Caco-2 (cell line): ENCODE measurements around the gene STUB1. TPM values are rescaled to one million over a fixed set of nuclear protein-coding genes. Genes with fewer than 3 reads are reported as not detected.

Experiments
- BruUV-seq: library from RNA; stranded (reverse); fragments of 400-500 nt; replicated peaks from 2 replicates; lab custom pipeline; 2021; lab: Mats Ljungman, UMichigan
- CTCF ChIA-PET: fragments of 300-600 bp; sonication (Branson Sonifier 250); formaldehyde crosslinking; loops from one replicate; lab custom pipeline; 2022; ENCODE audit warnings: antibody characterized with exemption; lab: Charles Lee
- POLR2A ChIA-PET: fragments of 300-600 bp; sonication (Branson Sonifier 250); formaldehyde crosslinking; loops from one replicate; lab custom pipeline; 2022; ENCODE audit warnings: antibody characterized with exemption; lab: Charles Lee
- DNase-seq, 2 experiments: peaks; one replicate each; pipeline versions ENCODE4 v3.0.0 to v3.0.0-alpha.2; 2020 to 2022
- H3K27me3 ChIP-seq: replicated peaks from 2 replicates; pipeline ENCODE4 v1.6.0; 2011; ENCODE audit warnings: low read length; ENCODE audit not compliant: control insufficient read depth, insufficient read depth
- H3K36me3 ChIP-seq: 2 replicates; pipeline ENCODE4 v1.5.1; 2011; ENCODE audit warnings: low read length; ENCODE audit not compliant: control insufficient read depth, insufficient read depth
- H3K4me1 ChIP-seq: fragments of 250-450 bp; sonication (Bioruptor Pico); 2 replicates; pipeline ENCODE4 v1.5.1; 2020; ENCODE audit warnings: mild to moderate bottlenecking
- H3K4me3 ChIP-seq: 2 replicates; pipeline ENCODE4 v1.5.1; 2011; ENCODE audit warnings: low read depth, mild to moderate bottlenecking, control low read depth, low read length
- H3K9me3 ChIP-seq: fragments of 250-450 bp; sonication (Bioruptor Pico); 2 replicates; pipeline ENCODE4 v1.5.1; 2020; ENCODE audit warnings: mild to moderate bottlenecking, moderate library complexity
- H3K27ac Mint-ChIP-seq: one replicate; pipeline ENCODE4 v1.8.0; 2022; ENCODE audit warnings: mixed read lengths; ENCODE audit not compliant: unreplicated experiment
- H3K27me3 Mint-ChIP-seq: one replicate; pipeline ENCODE4 v1.8.0; 2022; ENCODE audit warnings: mixed read lengths; ENCODE audit not compliant: insufficient read depth, unreplicated experiment
- H3K36me3 Mint-ChIP-seq: one replicate; pipeline ENCODE4 v1.8.0; 2022; ENCODE audit warnings: mild to moderate bottlenecking, mixed read lengths; ENCODE audit not compliant: insufficient read depth, unreplicated experiment
- H3K4me1 Mint-ChIP-seq: one replicate; pipeline ENCODE4 v1.8.0; 2022; ENCODE audit warnings: low read depth, mixed read lengths; ENCODE audit not compliant: unreplicated experiment
- H3K4me3 Mint-ChIP-seq: one replicate; pipeline ENCODE4 v1.8.0; 2022; ENCODE audit warnings: mild to moderate bottlenecking, moderate library complexity, mixed read lengths; ENCODE audit not compliant: unreplicated experiment
- H3K9me3 Mint-ChIP-seq: one replicate; pipeline ENCODE4 v1.8.0; 2022; ENCODE audit warnings: mixed read lengths; ENCODE audit not compliant: unreplicated experiment
- intact Hi-C: fragments of 100-400 bp; cut with micrococcal nuclease; formaldehyde crosslinking; loops from one replicate; pipeline ENCODE4 v1.10.0; 2022; ENCODE audit not compliant: unreplicated experiment
- total RNA-seq: library from RNA; stranded (reverse); gene quantifications from 2 replicates; pipeline ENCODE4 v1.2.3, GENCODE V29; 2022
- TF ChIP-seq, protein P1 (sequence below), 2 experiments: fragments of 200-600 bp in 1 of 2; IDR thresholded peaks; 1 replicate in 1 of 2; 2 replicates in 1 of 2; pipeline versions ENCODE4 v1.5.1 to v1.8.0; 2011 to 2022; ENCODE audit warnings: antibody characterized with exemption in 1 of 2, control low read depth in 1 of 2, inconsistent platforms in 1 of 2, low read depth in 1 of 2, low read length in 1 of 2, mild to moderate bottlenecking in 1 of 2, moderate library complexity in 1 of 2; ENCODE audit not compliant: insufficient read depth in 1 of 2, severe bottlenecking in 1 of 2, unreplicated experiment in 1 of 2

The STUB1 gene
- total RNA-seq, 1 experiment from 2014 or later = 77.8 TPM

DNA sequence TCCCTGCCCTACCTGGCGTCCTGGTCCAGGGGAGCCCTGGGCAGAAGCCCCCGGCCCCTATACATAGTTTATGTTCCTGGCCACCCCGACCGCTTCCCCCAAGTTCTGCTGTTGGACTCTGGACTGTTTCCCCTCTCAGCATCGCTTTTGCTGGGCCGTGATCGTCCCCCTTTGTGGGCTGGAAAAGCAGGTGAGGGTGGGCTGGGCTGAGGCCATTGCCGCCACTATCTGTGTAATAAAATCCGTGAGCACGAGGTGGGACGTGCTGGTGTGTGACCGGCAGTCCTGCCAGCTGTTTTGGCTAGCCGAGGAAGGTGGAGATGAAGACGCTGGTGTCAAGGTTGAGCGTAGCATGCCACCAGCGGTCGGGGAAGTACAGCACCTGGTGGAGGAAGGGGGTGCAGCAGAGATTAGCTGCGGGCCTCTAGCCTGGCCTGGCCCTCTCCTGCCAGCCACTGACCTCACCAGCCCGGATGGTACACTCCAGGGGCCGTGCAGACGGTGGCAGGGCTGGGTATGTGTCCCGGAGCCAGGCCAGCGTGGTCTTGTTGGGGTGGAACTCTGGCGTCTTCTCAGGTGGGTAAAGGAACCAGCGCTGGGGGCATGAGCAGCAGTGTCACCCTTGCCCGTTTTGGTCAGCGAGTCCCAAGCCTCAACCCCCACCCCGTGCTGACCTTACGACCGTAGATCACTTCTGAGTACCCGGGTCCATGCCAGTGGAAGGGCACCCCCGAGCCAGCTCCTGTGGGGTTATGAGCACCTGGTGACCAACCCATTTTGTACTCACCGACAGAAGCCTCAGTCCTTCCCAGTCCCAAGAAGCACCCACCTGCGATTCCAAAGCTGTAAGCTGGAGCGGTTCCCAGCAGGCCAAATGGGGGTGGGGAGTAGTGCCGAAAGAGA, 2.5 kb downstream of the STUB1 start:
- DNase-seq = no peak
- TF ChIP-seq, protein P1, sequence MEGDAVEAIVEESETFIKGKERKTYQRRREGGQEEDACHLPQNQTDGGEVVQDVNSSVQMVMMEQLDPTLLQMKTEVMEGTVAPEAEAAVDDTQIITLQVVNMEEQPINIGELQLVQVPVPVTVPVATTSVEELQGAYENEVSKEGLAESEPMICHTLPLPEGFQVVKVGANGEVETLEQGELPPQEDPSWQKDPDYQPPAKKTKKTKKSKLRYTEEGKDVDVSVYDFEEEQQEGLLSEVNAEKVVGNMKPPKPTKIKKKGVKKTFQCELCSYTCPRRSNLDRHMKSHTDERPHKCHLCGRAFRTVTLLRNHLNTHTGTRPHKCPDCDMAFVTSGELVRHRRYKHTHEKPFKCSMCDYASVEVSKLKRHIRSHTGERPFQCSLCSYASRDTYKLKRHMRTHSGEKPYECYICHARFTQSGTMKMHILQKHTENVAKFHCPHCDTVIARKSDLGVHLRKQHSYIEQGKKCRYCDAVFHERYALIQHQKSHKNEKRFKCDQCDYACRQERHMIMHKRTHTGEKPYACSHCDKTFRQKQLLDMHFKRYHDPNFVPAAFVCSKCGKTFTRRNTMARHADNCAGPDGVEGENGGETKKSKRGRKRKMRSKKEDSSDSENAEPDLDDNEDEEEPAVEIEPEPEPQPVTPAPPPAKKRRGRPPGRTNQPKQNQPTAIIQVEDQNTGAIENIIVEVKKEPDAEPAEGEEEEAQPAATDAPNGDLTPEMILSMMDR (IDR thresholded peaks at IDR 0.05; ENCODE audit: insufficient read depth in 1 of 2, low read depth in 1 of 2, low read length in 1 of 2, severe bottlenecking in 1 of 2, unreplicated experiment in 1 of 2) = no peak
- Mint-ChIP-seq H3K4me3 (peak overlapping the region; percentile 87), H3K27ac (peak overlapping the region; percentile 84), H3K9me3 (no peaks in the 10 kb centered on the region), H3K4me1 (no peaks in the 10 kb centered on the region), H3K27me3 (no peaks in the 10 kb centered on the region), H3K36me3 (peaks cover 66% of the 10 kb centered on the region)
- intact Hi-C loops = no loop called here
- ChIA-PET POLR2A (no interaction called here), CTCF (no interaction called here)
- H3K27me3 ChIP-seq = no peaks in the 10 kb centered on the region
- 0 out of 2 replicates have a peak, but pooled peaks cover 4% of the 10 kb centered on the region for H3K36me3 ChIP-seq
- TSS peak; percentile 56 for BruUV-seq
- no peaks in the 10 kb centered on the region for H3K9me3 ChIP-seq
- peak overlapping the region; percentile 86; the same call in 1 of the 2 replicates for H3K4me3 ChIP-seq
- peaks cover 37% of the 10 kb centered on the region for H3K4me1 ChIP-seq

DNA sequence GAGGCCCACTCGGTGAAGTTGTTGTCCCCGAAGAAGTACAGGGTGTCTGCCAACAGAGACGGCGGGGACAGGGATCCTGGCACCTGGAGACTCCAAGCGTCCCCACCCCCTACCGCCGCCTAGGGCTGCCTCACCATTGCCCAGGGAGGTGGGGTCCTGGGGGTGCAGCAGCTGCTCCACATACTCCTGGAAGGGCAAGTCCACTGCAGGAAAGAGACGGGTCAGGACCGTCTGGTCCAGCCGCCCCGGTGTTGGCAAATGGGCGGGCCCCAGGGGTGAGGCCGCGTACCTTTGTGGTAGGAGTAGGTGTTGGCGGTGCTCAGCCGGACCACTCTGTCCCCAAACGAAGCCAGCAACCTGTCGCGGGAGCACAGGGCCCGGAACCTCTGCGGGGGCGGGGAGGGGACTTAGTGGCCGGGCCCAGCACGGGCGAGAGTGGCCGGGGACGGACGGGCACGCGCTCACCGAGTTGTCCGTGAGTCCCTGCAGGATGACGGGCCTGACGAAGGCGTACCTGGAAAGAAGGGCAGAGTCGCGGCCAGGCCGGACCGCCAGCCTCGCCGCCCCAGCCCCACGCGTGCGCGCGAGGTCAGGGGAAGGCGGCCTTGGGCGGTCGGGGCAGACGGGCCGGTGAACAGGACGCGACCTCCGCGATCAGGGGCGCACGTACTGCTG, 3.3 kb downstream of the STUB1 start:
- peak overlapping the region; percentile 86 for H3K4me3 ChIP-seq
- TF ChIP-seq, protein P1 (IDR thresholded peaks at IDR 0.05; ENCODE audit: insufficient read depth in 1 of 2, low read depth in 1 of 2, low read length in 1 of 2, severe bottlenecking in 1 of 2, unreplicated experiment in 1 of 2) = no peak
- Mint-ChIP-seq H3K4me1 (no peaks in the 10 kb centered on the region), H3K36me3 (peaks cover 60% of the 10 kb centered on the region), H3K27ac (peak overlapping the region; percentile 84), H3K9me3 (no peaks in the 10 kb centered on the region), H3K27me3 (no peaks in the 10 kb centered on the region), H3K4me3 (peak overlapping the region; percentile 87)
- BruUV-seq = no TSS peak
- H3K9me3 ChIP-seq = no peaks in the 10 kb centered on the region
- H3K27me3 ChIP-seq = no peaks in the 10 kb centered on the region
- H3K36me3 ChIP-seq = 0 out of 2 replicates have a peak, but pooled peaks cover 4% of the 10 kb centered on the region
- intact Hi-C loops = no loop called here
- ChIA-PET POLR2A (no interaction called here), CTCF (no interaction called here)
- H3K4me1 ChIP-seq = peaks cover 37% of the 10 kb centered on the region
- DNase-seq = no peak

DNA sequence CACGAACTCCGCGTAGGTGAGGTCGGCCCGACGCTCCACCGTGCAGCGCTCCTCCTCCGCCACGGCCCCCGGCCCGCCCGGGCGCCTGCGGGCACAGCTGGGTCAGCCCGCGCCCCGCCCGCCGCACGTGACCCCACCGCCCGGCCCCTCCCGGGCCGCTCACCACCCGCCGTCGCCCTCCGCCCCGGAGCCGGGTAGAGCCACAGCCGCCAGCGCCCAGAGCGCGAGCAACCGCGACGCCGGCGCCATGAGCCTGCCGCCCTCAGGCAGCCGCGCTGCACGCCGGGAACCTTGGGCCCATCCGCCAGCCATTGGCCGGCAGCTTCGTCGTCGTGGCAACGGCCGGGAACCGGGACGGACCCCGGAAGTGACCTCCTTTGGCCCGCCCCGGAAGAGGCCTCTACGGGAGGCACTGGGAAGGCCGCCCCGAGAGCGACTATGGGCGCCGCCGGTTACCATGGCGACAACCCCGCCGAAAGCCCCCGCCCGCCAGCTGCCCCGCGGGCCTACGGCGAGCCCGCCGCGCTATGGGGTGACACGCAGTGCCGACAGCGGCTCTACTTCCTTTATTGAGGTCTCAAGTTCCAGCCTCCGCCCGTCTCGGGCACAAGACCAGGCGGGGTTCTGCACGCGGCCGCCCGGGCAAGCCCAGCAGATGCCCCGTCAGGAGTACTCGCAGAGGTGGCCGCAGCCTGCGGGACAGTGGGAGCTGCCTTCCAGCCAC, 4.0 kb downstream of the STUB1 start, which contains the start of gene JMJD8:
Gene JMJD8 (minus strand): TSS at position 264 of the 724 bp plus-strand sequence. CDS start 15 bp downstream, at position 249.
- BruUV-seq = no TSS peak
- peak within 1 kb of the TSS; percentile 87 for H3K4me3 Mint-ChIP-seq
- ChIA-PET CTCF (no interaction called here), POLR2A (interaction anchor here (1.1 kb wide), 1 partner anchor 36 kb away, joined by 4 read pairs; no protein-coding TSS in a partner anchor)
- Histone ChIP-seq H3K27me3 (no peaks in the 10 kb centered on the region), H3K4me1 (peaks cover 33% of the 10 kb centered on the region), H3K4me3 (peak within 1 kb of the TSS; percentile 86), H3K36me3 (0 out of 2 replicates have a peak, but pooled peaks cover 4% of the 10 kb centered on the region), H3K9me3 (no peaks in the 10 kb centered on the region)
- H3K27me3 Mint-ChIP-seq = no peaks in the 10 kb centered on the region
- H3K9me3 Mint-ChIP-seq = no peaks in the 10 kb centered on the region
- DNase-seq = peak; percentile 96 to 97
- intact Hi-C loops = no loop called here
- no peaks in the 10 kb centered on the region for H3K4me1 Mint-ChIP-seq
- TF ChIP-seq, protein P1 (IDR thresholded peaks at IDR 0.05; ENCODE audit: insufficient read depth in 1 of 2, low read depth in 1 of 2, low read length in 1 of 2, severe bottlenecking in 1 of 2, unreplicated experiment in 1 of 2) = no peak
- H3K27ac Mint-ChIP-seq = peak within 1 kb of the TSS; percentile 84
- H3K36me3 Mint-ChIP-seq = peaks cover 60% of the 10 kb centered on the region
